SK-N-SH treated with all-trans-retinoic acid at 6 μM for 48 hours (cell line): ENCODE results near the gene UCN3.
"Not testable (repeated sequence)": the region's sequence is repeated elsewhere in the genome, so short reads cannot be mapped to it uniquely, and the experiment has no call there.

ENCODE experiments used
- ATAC-seq: fragments of 200-7000 bp; cut with Tn5 transposase; 3 replicates; pipeline ENCODE4 v1.9.1; 2020; ENCODE audit warnings: mild to moderate bottlenecking, moderate library complexity
- ARNTL ChIP-seq: fragments of 450-650 bp; formaldehyde crosslinking; IDR thresholded peaks from 2 replicates; pipeline ENCODE4 v1.5.0; 2020; ENCODE audit warnings: low read depth, mild to moderate bottlenecking, moderate library complexity, borderline replicate concordance
- BACH2 ChIP-seq: fragments of 250-450 bp; sonication (Bioruptor Pico); IDR thresholded peaks from 2 replicates; pipeline ENCODE4 v1.9.0; 2021; ENCODE audit warnings: mild to moderate bottlenecking, borderline replicate concordance
- CREB5 ChIP-seq: fragments of 250-450 bp; sonication (Bioruptor Pico); IDR thresholded peaks from 2 replicates; pipeline ENCODE4 v1.5.1; 2020; ENCODE audit warnings: low read depth, mild to moderate bottlenecking, moderate library complexity
- CSDC2 ChIP-seq: fragments of 250-450 bp; sonication (Bioruptor Pico); IDR thresholded peaks from 2 replicates; pipeline ENCODE4 v1.5.0; 2020; ENCODE audit warnings: mild to moderate bottlenecking, moderate library complexity
- CSRNP3 ChIP-seq: fragments of 250-450 bp; sonication (Bioruptor Pico); IDR thresholded peaks from 2 replicates; pipeline ENCODE4 v1.5.1; 2021; ENCODE audit warnings: mild to moderate bottlenecking, moderate library complexity
- ESRRG ChIP-seq: fragments of 250-450 bp; sonication (Bioruptor Pico); IDR thresholded peaks from 2 replicates; pipeline ENCODE4 v1.6.1; 2021; ENCODE audit warnings: mild to moderate bottlenecking
- GLIS3 ChIP-seq: fragments of 250-450 bp; sonication (Bioruptor Pico); IDR thresholded peaks from 2 replicates; pipeline ENCODE4 v1.5.0; 2020; ENCODE audit warnings: mild to moderate bottlenecking, moderate library complexity
- ISL1 ChIP-seq: fragments of 250-450 bp; sonication (Bioruptor Pico); IDR thresholded peaks from 2 replicates; pipeline ENCODE4 v2.1.2; 2022; ENCODE audit warnings: mild to moderate bottlenecking, moderate library complexity
- OSR1 ChIP-seq: fragments of 250-450 bp; sonication (Bioruptor Pico); IDR thresholded peaks from 2 replicates; pipeline ENCODE4 v1.8.0; 2022; ENCODE audit warnings: moderate library complexity, mild to moderate bottlenecking, inconsistent platforms
- PATZ1 ChIP-seq: fragments of 250-450 bp; sonication (Bioruptor Pico); IDR thresholded peaks from 2 replicates; pipeline ENCODE4 v1.8.0; 2020; ENCODE audit warnings: mild to moderate bottlenecking, moderate library complexity, borderline replicate concordance
- POU6F1 ChIP-seq: fragments of 250-450 bp; sonication (Bioruptor Pico); IDR thresholded peaks from 2 replicates; pipeline ENCODE4 v1.8.0; 2021; ENCODE audit warnings: low read depth, mild to moderate bottlenecking, moderate library complexity, borderline replicate concordance
- PPARA ChIP-seq: fragments of 250-450 bp; sonication (Bioruptor Pico); IDR thresholded peaks from 2 replicates; pipeline ENCODE4 v1.5.0; 2020; ENCODE audit warnings: mild to moderate bottlenecking, borderline replicate concordance
- SNAI2 ChIP-seq: fragments of 250-450 bp; sonication (Bioruptor Pico); IDR thresholded peaks from 2 replicates; pipeline ENCODE4 v1.5.0; 2020; ENCODE audit warnings: mild to moderate bottlenecking, moderate library complexity
- TCF4 ChIP-seq: fragments of 250-450 bp; sonication (Bioruptor Pico); IDR thresholded peaks from 2 replicates; pipeline ENCODE4 v1.8.0; 2021; ENCODE audit warnings: mild to moderate bottlenecking, moderate library complexity, borderline replicate concordance
- TOX ChIP-seq: fragments of 250-450 bp; sonication (Bioruptor Pico); IDR thresholded peaks from 2 replicates; pipeline ENCODE4 v1.8.0; 2021; ENCODE audit warnings: mild to moderate bottlenecking, moderate library complexity, borderline replicate concordance
- ZC3H10 ChIP-seq: fragments of 250-450 bp; sonication (Bioruptor Pico); IDR thresholded peaks from 2 replicates; pipeline ENCODE4 v1.5.1; 2021; ENCODE audit warnings: mild to moderate bottlenecking, moderate library complexity
- ZFP30 ChIP-seq: fragments of 450-650 bp; formaldehyde crosslinking; IDR thresholded peaks from 2 replicates; pipeline ENCODE4 v1.5.0; 2022; ENCODE audit warnings: mild to moderate bottlenecking, moderate library complexity
- ZNF565 ChIP-seq: fragments of 450-650 bp; formaldehyde crosslinking; conservative IDR thresholded peaks from 2 replicates; pipeline ENCODE4 v1.5.0; 2020; ENCODE audit warnings: low read depth, mild to moderate bottlenecking, moderate library complexity
- ZNF8 ChIP-seq: fragments of 450-650 bp; formaldehyde crosslinking; IDR thresholded peaks from 2 replicates; pipeline ENCODE4 v1.5.0; 2020; ENCODE audit warnings: mild to moderate bottlenecking, moderate library complexity

Gene UCN3

GRCh38 chr10:5400468-5401240 lies 35.9 kb downstream of the UCN3 start (continued):
- TF ChIP-seq ESRRG (CRISPR knock-in tag) (no peak), ISL1 (CRISPR knock-in tag) (no peak), PATZ1 (CRISPR knock-in tag) (no peak), ARNTL (CRISPR knock-in tag) (no peak)

DNA sequence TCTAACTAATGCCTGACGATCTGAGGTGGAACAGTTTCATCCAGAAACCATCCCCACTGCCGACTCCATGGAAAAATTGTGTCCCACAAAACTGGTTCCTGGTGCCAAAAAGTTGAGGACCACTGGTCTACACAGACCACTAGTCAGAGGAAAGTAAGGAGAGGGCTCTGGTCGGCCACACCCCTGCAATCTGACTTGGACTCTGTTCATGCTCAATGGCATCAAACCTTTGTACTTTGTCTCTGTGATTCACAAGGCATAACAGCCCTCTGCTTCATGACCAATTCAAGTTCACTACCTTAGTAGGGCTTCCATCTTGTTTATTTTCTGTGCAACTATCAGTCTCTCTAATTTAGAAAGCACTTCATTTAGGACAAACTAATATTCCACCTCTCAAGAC lies 38.0 kb downstream of the UCN3 start:
- no peak for TF ChIP-seq ESRRG (CRISPR knock-in tag)
- no peak for TF ChIP-seq TOX (CRISPR knock-in tag)
- no peak for TF ChIP-seq CSRNP3 (CRISPR knock-in tag)
- TF ChIP-seq TCF4 (CRISPR knock-in tag), result no peak
- no peak for TF ChIP-seq PPARA (CRISPR knock-in tag)
- no peak for TF ChIP-seq PATZ1 (CRISPR knock-in tag)
- TF ChIP-seq SNAI2 (CRISPR knock-in tag), result no peak
- no peak for TF ChIP-seq CSDC2 (CRISPR knock-in tag)
- TF ChIP-seq ZC3H10 (CRISPR knock-in tag), result no peak
- no peak for TF ChIP-seq ZNF565 (CRISPR knock-in tag)
- TF ChIP-seq BACH2 (CRISPR knock-in tag), result no peak
- TF ChIP-seq ISL1 (CRISPR knock-in tag), result no peak
- ATAC-seq, result no peak

GRCh38 chr10:5404208-5405041 lies 39.7 kb downstream of the UCN3 start, which contains the start of gene TUBAL3:
TUBAL3 (minus strand) TSS chr10:5404828; CDS start chr10:5404792, 36 bp downstream.
- no peak for ATAC-seq
- TF ChIP-seq OSR1 (CRISPR knock-in tag) (no peak), BACH2 (CRISPR knock-in tag) (no peak), ZFP30 (CRISPR knock-in tag) (no peak), ARNTL (CRISPR knock-in tag) (no peak), TCF4 (CRISPR knock-in tag) (no peak), TOX (CRISPR knock-in tag) (no peak), CSDC2 (CRISPR knock-in tag) (no peak), CREB5 (CRISPR knock-in tag) (no peak), GLIS3 (CRISPR knock-in tag) (no peak)

GRCh38 chr10:5406918-5407317 lies 42.2 kb downstream of the UCN3 start:
- ATAC-seq, result no peak
- TF ChIP-seq ISL1 (CRISPR knock-in tag) (no peak), BACH2 (CRISPR knock-in tag) (no peak), ARNTL (CRISPR knock-in tag) (no peak), GLIS3 (CRISPR knock-in tag) (no peak), POU6F1 (CRISPR knock-in tag) (no peak), SNAI2 (CRISPR knock-in tag) (no peak), ZNF8 (CRISPR knock-in tag) (no peak), ZNF565 (CRISPR knock-in tag) (no peak)
- TF ChIP-seq, all 23 proteins: peak for 0

DNA sequence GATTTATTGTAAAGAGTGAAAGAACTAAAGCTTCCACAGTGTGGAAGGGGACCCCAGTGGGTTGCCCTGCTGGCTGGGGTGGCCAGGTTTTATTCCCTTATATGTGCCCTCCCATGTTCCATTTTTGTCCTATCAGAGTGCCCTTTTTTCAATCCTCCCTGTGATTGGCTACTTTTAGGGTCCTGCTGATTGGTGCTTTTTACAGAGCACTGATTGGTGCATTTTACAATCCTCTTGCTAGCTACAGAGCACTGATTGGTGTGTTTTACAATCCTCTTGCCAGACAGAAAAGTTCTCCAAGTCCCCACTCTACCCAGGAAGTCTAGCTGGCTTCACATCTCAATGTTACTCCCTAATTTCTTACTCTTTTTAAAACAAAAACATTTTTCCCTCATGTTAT lies 46.0 kb downstream of the UCN3 start:
- not testable (repeated sequence) for ATAC-seq
